OCI-LY7 (cell line): ENCODE measurements around the gene QPRT. TPM values are rescaled to one million over a fixed set of nuclear protein-coding genes. Genes with fewer than 3 reads are reported as not detected.
"Not testable (repeated sequence)": the region's sequence is repeated elsewhere in the genome, so short reads cannot be mapped to it uniquely, and the experiment has no call there.

Experiments
- BruUV-seq: library from RNA; stranded (reverse); fragments of 400-500 nt; replicated peaks from 2 replicates; lab custom pipeline; 2021; lab: Mats Ljungman, UMichigan
- CTCF ChIA-PET: fragments of 300-600 bp; sonication (Branson Sonifier 250); formaldehyde crosslinking; loops from one replicate; lab custom pipeline; 2022; ENCODE audit warnings: antibody characterized with exemption; ENCODE audit not compliant: unreplicated experiment; lab: Charles Lee
- POLR2A ChIA-PET: fragments of 300-600 bp; sonication (Branson Sonifier 250); formaldehyde crosslinking; loops from one replicate; lab custom pipeline; 2022; ENCODE audit warnings: antibody characterized with exemption; lab: Charles Lee
- DNase-seq: peaks from one replicate; pipeline ENCODE4 v3.0.0-alpha.2; 2015; ENCODE audit warnings: low spot score
- H2AFZ ChIP-seq: fragments of 200-600 bp; sonication (generic), shearing (Covaris generic); 2 replicates; pipeline ENCODE4 v1.6.1; 2014; ENCODE audit warnings: mild to moderate bottlenecking, antibody characterized with exemption, low read length, moderate library complexity
- H3K27ac ChIP-seq: fragments of 200-600 bp; sonication (generic); 2 replicates; pipeline ENCODE4 v1.5.1; 2014; ENCODE audit warnings: mixed run types, low read depth, mild to moderate bottlenecking, moderate library complexity, low read length, inconsistent platforms; ENCODE audit not compliant: poor library complexity, severe bottlenecking
- H3K36me3 ChIP-seq: fragments of 200-600 bp; sonication (generic); 2 replicates; pipeline ENCODE4 v1.6.1; 2014; ENCODE audit warnings: mild to moderate bottlenecking, antibody characterized with exemption, low read length, moderate library complexity, mixed read lengths; ENCODE audit not compliant: insufficient read depth
- H3K4me1 ChIP-seq: fragments of 200-600 bp; sonication (generic); 2 replicates; pipeline ENCODE4 v1.5.1; 2014; ENCODE audit warnings: mild to moderate bottlenecking, low read length; ENCODE audit not compliant: insufficient read depth, poor library complexity, severe bottlenecking
- H3K4me2 ChIP-seq: fragments of 200-600 bp; sonication (generic); 2 replicates; pipeline ENCODE4 v1.6.1; 2014; ENCODE audit warnings: mild to moderate bottlenecking, low read length
- H3K4me3 ChIP-seq: fragments of 200-600 bp; sonication (generic); 2 replicates; pipeline ENCODE4 v1.5.1; 2014; ENCODE audit warnings: mild to moderate bottlenecking, low read depth, low read length; ENCODE audit not compliant: poor library complexity, severe bottlenecking
- H3K79me2 ChIP-seq: fragments of 200-600 bp; sonication (generic); 2 replicates; pipeline ENCODE4 v1.6.1; 2016; ENCODE audit warnings: low read depth, mild to moderate bottlenecking, low read length, moderate library complexity, mixed read lengths; ENCODE audit not compliant: insufficient read depth
- H3K9me2 ChIP-seq: fragments of 200-600 bp; sonication (generic); 2 replicates; pipeline ENCODE4 v1.6.1; 2016; ENCODE audit warnings: mild to moderate bottlenecking, low read length, mixed read lengths; ENCODE audit not compliant: insufficient read depth
- H3K9me3 ChIP-seq: fragments of 200-600 bp; sonication (generic); 2 replicates; pipeline ENCODE4 v1.6.1; 2014; ENCODE audit warnings: mild to moderate bottlenecking, mixed run types, low read length, mixed read lengths
- H4K20me1 ChIP-seq: fragments of 200-600 bp; sonication (generic); 2 replicates; pipeline ENCODE4 v1.6.1; 2014; ENCODE audit warnings: mild to moderate bottlenecking, antibody characterized with exemption, low read length, moderate library complexity, mixed read lengths; ENCODE audit not compliant: insufficient read depth
- EZH2phosphoT487 ChIP-seq: fragments of 200-600 bp; sonication (generic); IDR thresholded peaks from 2 replicates; pipeline ENCODE4 v1.6.1; 2018; ENCODE audit warnings: low read depth, borderline replicate concordance, mild to moderate bottlenecking, mixed run types, antibody characterized with exemption, low read length, moderate library complexity, mixed read lengths
- intact Hi-C: fragments of 100-400 bp; cut with micrococcal nuclease; formaldehyde crosslinking; loops from one replicate; pipeline ENCODE4 v1.10.0; 2022; ENCODE audit not compliant: unreplicated experiment
- total RNA-seq, 2 experiments: library from RNA; depleted of rRNA in 1 of 2; stranded (reverse); fragments of >200 nt in 1 of 2; shearing (Covaris generic) in 1 of 2; gene quantifications; 2 replicates each; pipeline ENCODE4 v1.2.3, GENCODE V29; 2014 to 2022
- TF ChIP-seq, protein P1 (sequence below): fragments of 200-600 bp; sonication (generic); conservative IDR thresholded peaks from 2 replicates; pipeline ENCODE4 v1.5.1; 2014; ENCODE audit warnings: mild to moderate bottlenecking, antibody characterized with exemption, low read length, moderate library complexity, mixed read lengths

QPRT gene
- total RNA-seq, 2 experiments from 2014 or later, result 10.6 to 12.6 TPM

DNA sequence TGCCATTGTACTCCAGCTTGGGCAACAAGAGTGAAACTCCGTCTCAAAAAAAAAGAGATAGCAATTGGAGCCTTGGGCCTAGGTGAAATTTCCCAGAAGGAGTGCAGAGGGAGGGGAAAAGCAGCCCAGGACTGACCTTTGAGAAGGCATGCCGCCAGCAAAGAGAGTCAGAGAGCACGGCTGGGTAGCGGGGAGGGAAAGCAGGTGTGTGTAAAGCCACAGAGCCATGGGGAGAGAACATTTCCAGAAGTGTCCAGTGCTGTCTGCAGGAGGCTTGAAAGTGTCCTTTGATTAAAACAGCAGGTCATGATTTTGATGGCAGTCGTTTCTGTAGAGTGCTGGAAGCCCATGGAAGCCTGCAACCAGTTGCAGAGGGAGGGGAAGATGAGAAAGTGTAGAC is 58.7 kb downstream of the QPRT start:
- ChIA-PET POLR2A (interaction anchor here (0.6 to 0.8 kb wide), 4 partner anchors 16 to 260 kb away, joined by 3 to 5 read pairs (median 4); no protein-coding TSS in a partner anchor), CTCF (no interaction called here)
- intact Hi-C loops, result no loop called here
- Histone ChIP-seq H3K9me2 (no peaks in the 10 kb centered on the region), H4K20me1 (no peaks in the 10 kb centered on the region), H2AFZ (peak overlapping the region; percentile 56; the same call in 1 of the 2 replicates), H3K36me3 (no peaks in the 10 kb centered on the region), H3K79me2 (no peaks in the 10 kb centered on the region), H3K9me3 (no peaks in the 10 kb centered on the region), H3K4me3 (no peak overlapping the region), H3K4me1 (peaks cover 27% of the 10 kb centered on the region), H3K4me2 (peak overlapping the region; percentile 56), H3K27ac (peak overlapping the region; percentile 39)
- no peak for DNase-seq
- no TSS peak for BruUV-seq
- TF ChIP-seq, protein P1, sequence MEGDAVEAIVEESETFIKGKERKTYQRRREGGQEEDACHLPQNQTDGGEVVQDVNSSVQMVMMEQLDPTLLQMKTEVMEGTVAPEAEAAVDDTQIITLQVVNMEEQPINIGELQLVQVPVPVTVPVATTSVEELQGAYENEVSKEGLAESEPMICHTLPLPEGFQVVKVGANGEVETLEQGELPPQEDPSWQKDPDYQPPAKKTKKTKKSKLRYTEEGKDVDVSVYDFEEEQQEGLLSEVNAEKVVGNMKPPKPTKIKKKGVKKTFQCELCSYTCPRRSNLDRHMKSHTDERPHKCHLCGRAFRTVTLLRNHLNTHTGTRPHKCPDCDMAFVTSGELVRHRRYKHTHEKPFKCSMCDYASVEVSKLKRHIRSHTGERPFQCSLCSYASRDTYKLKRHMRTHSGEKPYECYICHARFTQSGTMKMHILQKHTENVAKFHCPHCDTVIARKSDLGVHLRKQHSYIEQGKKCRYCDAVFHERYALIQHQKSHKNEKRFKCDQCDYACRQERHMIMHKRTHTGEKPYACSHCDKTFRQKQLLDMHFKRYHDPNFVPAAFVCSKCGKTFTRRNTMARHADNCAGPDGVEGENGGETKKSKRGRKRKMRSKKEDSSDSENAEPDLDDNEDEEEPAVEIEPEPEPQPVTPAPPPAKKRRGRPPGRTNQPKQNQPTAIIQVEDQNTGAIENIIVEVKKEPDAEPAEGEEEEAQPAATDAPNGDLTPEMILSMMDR, result no peak
- TF ChIP-seq EZH2phosphoT487, result no peak

DNA sequence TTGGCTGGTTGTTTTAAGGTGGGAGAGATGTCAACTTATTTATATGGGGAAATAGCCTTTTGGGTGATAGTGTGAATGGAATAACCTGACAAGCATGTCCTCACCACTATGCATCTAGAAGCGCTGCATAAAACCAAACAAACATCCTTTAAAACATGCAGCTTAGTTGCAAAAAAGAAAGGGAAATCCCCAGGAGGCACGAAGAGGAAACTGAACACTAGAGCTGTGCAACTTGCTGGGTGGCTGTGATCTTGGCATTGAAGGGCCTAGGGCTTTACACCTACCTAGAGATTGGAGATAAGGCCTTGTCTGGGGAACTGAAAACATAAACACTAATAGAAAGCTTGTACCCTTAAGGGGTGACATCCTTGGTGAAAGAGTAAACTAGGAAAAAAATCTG is 59.5 kb downstream of the QPRT start:
- Histone ChIP-seq H3K27ac (peak overlapping the region; percentile 39), H3K36me3 (no peaks in the 10 kb centered on the region)
- DNase-seq, result peak; percentile 70

DNA sequence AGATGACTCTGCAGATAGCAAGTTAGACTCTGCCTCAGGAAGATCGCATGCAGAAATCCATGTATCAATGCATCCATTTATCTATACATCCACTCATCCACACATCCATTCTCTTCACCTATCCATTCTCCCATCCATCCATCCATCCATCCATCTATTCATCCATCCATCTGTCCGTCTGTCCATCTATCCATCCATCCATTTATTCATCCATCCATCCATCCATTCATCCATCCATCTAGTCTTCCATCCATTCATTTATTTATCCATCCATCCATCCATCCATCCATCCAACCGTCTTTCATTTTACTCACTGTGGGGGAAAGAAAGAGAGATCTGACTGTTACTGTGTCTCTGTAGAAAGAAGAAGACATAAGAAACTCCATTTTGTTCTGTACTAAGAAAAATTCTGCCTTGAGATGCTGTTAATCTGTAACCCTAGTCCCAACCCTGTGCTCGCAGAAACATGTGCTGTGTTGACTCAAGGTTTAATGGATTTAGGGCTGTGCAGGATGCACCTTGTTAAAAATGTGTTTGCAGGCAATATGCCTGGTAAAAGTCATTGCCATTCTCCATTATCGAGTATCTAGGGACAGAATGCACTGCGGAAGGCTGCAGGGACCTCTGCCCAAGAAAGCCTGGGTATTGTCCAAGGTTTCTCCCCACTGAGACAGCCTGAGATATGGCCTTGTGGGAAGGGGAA is 61.1 kb downstream of the QPRT start:
- H4K20me1 ChIP-seq, H3K27ac ChIP-seq, DNase-seq, POLR2A ChIA-PET, H3K9me3 ChIP-seq, H2AFZ ChIP-seq, H3K9me2 ChIP-seq, CTCF ChIA-PET, intact Hi-C loops, H3K4me3 ChIP-seq, BruUV-seq, H3K36me3 ChIP-seq, H3K79me2 ChIP-seq, H3K4me2 ChIP-seq: not testable (repeated sequence)
- peaks cover 22% of the 10 kb centered on the region for H3K4me1 ChIP-seq

More for the DNA sequence above, 59.5 kb downstream of the QPRT start:
- Histone ChIP-seq H3K4me3 (peak overlapping the region; percentile 7), H2AFZ (peak overlapping the region; percentile 56; the same call in 1 of the 2 replicates), H3K4me1 (peaks cover 27% of the 10 kb centered on the region), H3K4me2 (peak overlapping the region; percentile 56), H4K20me1 (no peaks in the 10 kb centered on the region), H3K9me2 (no peaks in the 10 kb centered on the region), H3K9me3 (no peaks in the 10 kb centered on the region), H3K79me2 (no peaks in the 10 kb centered on the region)
- intact Hi-C loops, result no loop called here
- TF ChIP-seq, protein P1, result no peak
- no peak for TF ChIP-seq EZH2phosphoT487
- POLR2A ChIA-PET, result interaction anchor here (1.3 kb wide), 1 partner anchor 52 kb away, joined by 4 read pairs; the partner anchor contains the start of gene KIF22
- CTCF ChIA-PET, result no interaction called here
- BruUV-seq, result no TSS peak

DNA sequence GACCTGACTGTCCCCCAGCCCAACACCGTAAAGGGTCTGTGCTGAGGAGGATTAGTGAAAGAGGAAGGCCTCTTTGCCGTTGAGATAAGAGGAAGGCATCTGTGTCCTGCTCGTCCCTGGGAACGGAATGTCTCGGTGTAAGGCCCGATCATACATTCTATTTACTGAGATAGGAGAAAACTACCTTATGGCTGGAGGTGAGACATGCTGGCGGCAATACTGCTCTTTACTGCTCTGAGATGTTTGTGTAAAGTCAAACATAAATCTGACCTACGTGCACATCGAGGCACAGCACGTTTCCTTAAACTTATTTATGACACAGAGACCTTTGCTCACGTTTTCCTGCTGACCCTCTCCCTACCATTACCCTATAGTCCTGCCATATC is 61.6 kb downstream of the QPRT start:
- H3K9me3 ChIP-seq, CTCF ChIA-PET, intact Hi-C loops, H3K79me2 ChIP-seq, H3K4me3 ChIP-seq, H2AFZ ChIP-seq, DNase-seq, BruUV-seq, POLR2A ChIA-PET, H3K9me2 ChIP-seq, H3K36me3 ChIP-seq, H4K20me1 ChIP-seq, H3K4me2 ChIP-seq, H3K27ac ChIP-seq: not testable (repeated sequence)
- peaks cover 22% of the 10 kb centered on the region for H3K4me1 ChIP-seq
